GM12878 (cell line): ENCODE results near the gene PCED1A. TPM values are rescaled to one million over a fixed set of nuclear protein-coding genes. Genes with fewer than 3 reads are reported as not detected.

Experiments
- ATAC-seq: fragments of 200-7000 bp; cut with Tn5 transposase; 3 replicates; pipeline ENCODE4 v1.9.1; 2020; ENCODE audit warnings: mild to moderate bottlenecking, moderate library complexity
- BruUV-seq: library from RNA; stranded (reverse); fragments of 400-500 nt; replicated peaks from 2 replicates; lab custom pipeline; 2021; lab: Mats Ljungman, UMichigan
- CTCF ChIA-PET: fragments of 300-600 bp; sonication (Branson Sonifier 250); formaldehyde crosslinking; extraction: SDS; loops from one replicate; lab custom pipeline; 2021; ENCODE audit warnings: inconsistent platforms; lab: Yijun Ruan, JAX
- POLR2A ChIA-PET: fragments of 350-600 bp; formaldehyde crosslinking; extraction: SDS; loops from one replicate; lab custom pipeline; 2021; ENCODE audit warnings: inconsistent platforms; lab: Charles Lee
- RAD21 ChIA-PET: fragments of 300-600 bp; sonication (Branson Sonifier 250); formaldehyde crosslinking; loops from one replicate; lab custom pipeline; 2023; ENCODE audit warnings: antibody characterized with exemption; ENCODE audit not compliant: unreplicated experiment; lab: Charles Lee
- SMC1A ChIA-PET: fragments of 300-600 bp; sonication (Branson Sonifier 250); formaldehyde crosslinking; loops from one replicate; lab custom pipeline; 2023; ENCODE audit not compliant: unreplicated experiment, uncharacterized antibody; lab: Charles Lee
- DNase-seq: peaks from one replicate; pipeline ENCODE4 v3.0.0-alpha.2; 2011; ENCODE audit warnings: low read depth, low spot score
- FAIRE-seq: peaks from 3 replicates; lab custom pipeline; 2011; peaks lifted over from hg19 to GRCh38; lab: Jason Lieb, UNC
- H2AFZ ChIP-seq: 2 replicates; pipeline ENCODE4 v1.6.0; 2011; ENCODE audit warnings: low read depth, low read length, control low read depth; ENCODE audit not compliant: control insufficient read depth
- H3K27ac ChIP-seq: 2 replicates; pipeline ENCODE4 v1.5.1; 2011; ENCODE audit warnings: control low read depth; ENCODE audit not compliant: control insufficient read depth, insufficient read depth
- H3K27me3 ChIP-seq, 2 experiments: replicated peaks in 1 of 2; 2 replicates each; pipeline versions ENCODE4 v1.6.0 to v1.6.1; 2011; ENCODE audit warnings: low read length in 1 of 2; ENCODE audit not compliant: control insufficient read depth in 2 of 2, insufficient read depth in 2 of 2
- H3K36me3 ChIP-seq, 2 experiments: 2 replicates each; pipeline ENCODE4 v1.5.1; 2011; ENCODE audit warnings: low read length in 1 of 2; ENCODE audit not compliant: control insufficient read depth in 2 of 2, insufficient read depth in 2 of 2
- H3K4me1 ChIP-seq: 2 replicates; pipeline ENCODE4 v1.6.1; 2011; ENCODE audit warnings: mild to moderate bottlenecking, low read length, moderate library complexity, mixed read lengths; ENCODE audit not compliant: control insufficient read depth, insufficient read depth
- H3K4me2 ChIP-seq: 2 replicates; pipeline ENCODE4 v1.6.0; 2011; ENCODE audit warnings: control low read depth; ENCODE audit not compliant: control insufficient read depth, insufficient read depth
- H3K4me3 ChIP-seq: fragments of 200-600 bp; sonication (generic); 2 replicates; pipeline ENCODE4 v1.5.1; 2016
- H3K79me2 ChIP-seq: 2 replicates; pipeline ENCODE4 v1.6.0; 2011; ENCODE audit warnings: low read length; ENCODE audit not compliant: control insufficient read depth, insufficient read depth
- H3K9ac ChIP-seq: 2 replicates; pipeline ENCODE4 v1.8.0; 2011; ENCODE audit warnings: low read length, control low read depth, mixed read lengths; ENCODE audit not compliant: control insufficient read depth, insufficient read depth
- H3K9me3 ChIP-seq: replicated peaks from 3 replicates; pipeline ENCODE4 v1.5.1; 2011; ENCODE audit warnings: mild to moderate bottlenecking, low read length; ENCODE audit not compliant: control insufficient read depth, insufficient read depth
- H4K20me1 ChIP-seq: 2 replicates; pipeline ENCODE4 v1.6.0; 2011; ENCODE audit not compliant: control insufficient read depth, insufficient read depth
- BMI1 ChIP-seq: fragments of 450-650 bp; IDR thresholded peaks from 2 replicates; pipeline ENCODE4 v1.6.1; 2016; ENCODE audit warnings: mild to moderate bottlenecking, moderate library complexity, borderline replicate concordance
- EZH2 ChIP-seq: IDR thresholded peaks from 2 replicates; pipeline ENCODE4 v1.6.1; 2012; ENCODE audit warnings: low read depth, mild to moderate bottlenecking, control low read depth, inconsistent platforms, low read length, borderline replicate concordance; ENCODE audit not compliant: control insufficient read depth
- FOS ChIP-seq: IDR thresholded peaks from 3 replicates; pipeline ENCODE4 v1.6.1; 2011; ENCODE audit warnings: borderline replicate concordance; ENCODE audit not compliant: insufficient read length; ENCODE audit errors: extremely low read depth
- GATAD2B ChIP-seq: fragments of 450-650 bp; conservative IDR thresholded peaks from 2 replicates; pipeline ENCODE4 v1.6.1; 2017; ENCODE audit warnings: low read depth, mild to moderate bottlenecking, moderate library complexity
- LARP7 ChIP-seq: fragments of 450-650 bp; IDR thresholded peaks from 2 replicates; pipeline ENCODE4 v1.6.1; 2017; ENCODE audit warnings: mild to moderate bottlenecking
- NR2C2 ChIP-seq: IDR thresholded peaks from 2 replicates; pipeline ENCODE4 v1.6.1; 2011; ENCODE audit warnings: borderline replicate concordance, low read depth; ENCODE audit not compliant: control insufficient read depth, insufficient read length
- NRF1 ChIP-seq: conservative IDR thresholded peaks from 2 replicates; pipeline ENCODE4 v1.6.1; 2011; ENCODE audit warnings: mild to moderate bottlenecking, low read depth, low read length, improper control_type of control experiment
- POU2F2 ChIP-seq: IDR thresholded peaks from 3 replicates; pipeline ENCODE4 v1.6.1; 2011; ENCODE audit warnings: low read depth, mild to moderate bottlenecking, low read length, borderline replicate concordance
- SIN3A ChIP-seq: IDR thresholded peaks from 2 replicates; pipeline ENCODE4 v1.6.1; 2012; ENCODE audit warnings: low read depth, low read length, improper control_type of control experiment
- STAT1 ChIP-seq: fragments of 450-650 bp; conservative IDR thresholded peaks from 2 replicates; pipeline ENCODE4 v1.6.1; 2014; ENCODE audit warnings: antibody characterized with exemption, mild to moderate bottlenecking
- TBL1XR1 ChIP-seq: IDR thresholded peaks from 2 replicates; pipeline ENCODE4 v1.6.1; 2012; ENCODE audit warnings: low read depth, low read length, improper control_type of control experiment
- TCF3 ChIP-seq: IDR thresholded peaks from 2 replicates; pipeline ENCODE4 v1.6.1; 2012; ENCODE audit warnings: low read depth, mild to moderate bottlenecking, low read length, borderline replicate concordance; ENCODE audit not compliant: insufficient read depth
- TCF7 ChIP-seq: IDR thresholded peaks from 2 replicates; pipeline ENCODE4 v1.6.1; 2014; ENCODE audit warnings: antibody characterized with exemption, borderline replicate concordance
- ZNF687 ChIP-seq: fragments of 450-650 bp; IDR thresholded peaks from 2 replicates; pipeline ENCODE4 v1.6.1; 2017; ENCODE audit warnings: mild to moderate bottlenecking, moderate library complexity
- WGBS: methylation state at CpG from one replicate; pipeline ENCODE4 v1.1.6; 2016; ENCODE audit warnings: low lambda C conversion rate; ENCODE audit not compliant: insufficient replicate concordance, insufficient coverage; ENCODE audit errors: missing lambda C conversion rate; 5-methylcytosine and 5-hydroxymethylcytosine counted together
- in situ Hi-C: fragments of 300-500 bp; cut with MboI; formaldehyde crosslinking; loops from 9 replicates; pipeline ENCODE4 v1.14.3; 2018; ENCODE audit warnings: mixed read lengths
- intact Hi-C: fragments of 100-400 bp; cut with micrococcal nuclease; formaldehyde crosslinking; loops from one replicate; pipeline ENCODE4 v1.14.2; 2022; ENCODE audit not compliant: unreplicated experiment
- polyA plus RNA-seq, 11 experiments: library from polyadenylated mRNA; depleted of rRNA in 4 of 11; unstranded in 6 of 11; stranded (reverse) in 5 of 11; fragments of >200 nt; fragmentation: Nextera tagmentation in 4 of 11; fragmentation: Illumina TruSeq in 1 of 11; extraction: Ambion mirVana in 4 of 11; extraction: Trizol in 1 of 11; gene quantifications; 1 replicate in 1 of 11; 2 replicates in 10 of 11; pipeline versions ENCODE4 v1.2.1 to v1.2.3, GENCODE V29; 2011 to 2016; ENCODE audit warnings: inconsistent platforms in 2 of 11, missing spikeins in 2 of 11, low read depth in 1 of 11
- total RNA-seq, 4 experiments: library from RNA; depleted of rRNA in 3 of 4; stranded (reverse); fragments of >200 nt in 3 of 4; fragmentation: Illumina TruSeq in 1 of 4; extraction: Trizol in 1 of 4; gene quantifications; 2 replicates each; pipeline versions ENCODE4 v1.2.1 to v1.2.3, GENCODE V29; 2013 to 2021
- TF ChIP-seq, protein P1 (sequence below): fragments of 450-650 bp; formaldehyde crosslinking; IDR thresholded peaks from 2 replicates; pipeline ENCODE4 v1.4.0; 2020; ENCODE audit warnings: mild to moderate bottlenecking, moderate library complexity

Gene PCED1A
- total and polyA plus RNA-seq, 10 of the 15 experiments (the other 5 are each of a cell fraction or from before 2014, with no cell fraction given): 4.5 to 30.9 (median 12.0) TPM

GRCh38 chr20:2826655-2827054 is 13.8 kb downstream of the PCED1A start:
- no peak overlapping the region for H3K9ac ChIP-seq
- in situ Hi-C loops (no loop called here), intact Hi-C loops (no loop called here)
- DNase-seq: no peak
- H2AFZ ChIP-seq: no peak overlapping the region
- H3K4me3 ChIP-seq: no peak overlapping the region
- 31% methylated on average over 4 of the region's 4 CpGs for WGBS
- no peaks in the 10 kb centered on the region for H3K9me3 ChIP-seq
- ChIA-PET POLR2A (no interaction called here), RAD21 (no interaction called here), SMC1A (no interaction called here), CTCF (interaction anchor here (0.6 to 0.7 kb wide), 2 partner anchors 181 to 562 kb away, joined by 3 to 4 read pairs; no protein-coding TSS in a partner anchor)
- no peak overlapping the region for H3K27ac ChIP-seq
- no peak for ATAC-seq
- no peaks in the 10 kb centered on the region for H3K79me2 ChIP-seq
- no TSS peak for BruUV-seq
- no peaks in the 10 kb centered on the region for H3K27me3 ChIP-seq
- no peaks in the 10 kb centered on the region; the same call in 1 of the 2 replicates for H3K4me1 ChIP-seq
- FAIRE-seq: no peak
- no peak overlapping the region for H3K4me2 ChIP-seq
- H3K36me3 ChIP-seq: no peaks in the 10 kb centered on the region
- H4K20me1 ChIP-seq: no peaks in the 10 kb centered on the region
- no peak for TF ChIP-seq GATAD2B
- TF ChIP-seq, protein P1, sequence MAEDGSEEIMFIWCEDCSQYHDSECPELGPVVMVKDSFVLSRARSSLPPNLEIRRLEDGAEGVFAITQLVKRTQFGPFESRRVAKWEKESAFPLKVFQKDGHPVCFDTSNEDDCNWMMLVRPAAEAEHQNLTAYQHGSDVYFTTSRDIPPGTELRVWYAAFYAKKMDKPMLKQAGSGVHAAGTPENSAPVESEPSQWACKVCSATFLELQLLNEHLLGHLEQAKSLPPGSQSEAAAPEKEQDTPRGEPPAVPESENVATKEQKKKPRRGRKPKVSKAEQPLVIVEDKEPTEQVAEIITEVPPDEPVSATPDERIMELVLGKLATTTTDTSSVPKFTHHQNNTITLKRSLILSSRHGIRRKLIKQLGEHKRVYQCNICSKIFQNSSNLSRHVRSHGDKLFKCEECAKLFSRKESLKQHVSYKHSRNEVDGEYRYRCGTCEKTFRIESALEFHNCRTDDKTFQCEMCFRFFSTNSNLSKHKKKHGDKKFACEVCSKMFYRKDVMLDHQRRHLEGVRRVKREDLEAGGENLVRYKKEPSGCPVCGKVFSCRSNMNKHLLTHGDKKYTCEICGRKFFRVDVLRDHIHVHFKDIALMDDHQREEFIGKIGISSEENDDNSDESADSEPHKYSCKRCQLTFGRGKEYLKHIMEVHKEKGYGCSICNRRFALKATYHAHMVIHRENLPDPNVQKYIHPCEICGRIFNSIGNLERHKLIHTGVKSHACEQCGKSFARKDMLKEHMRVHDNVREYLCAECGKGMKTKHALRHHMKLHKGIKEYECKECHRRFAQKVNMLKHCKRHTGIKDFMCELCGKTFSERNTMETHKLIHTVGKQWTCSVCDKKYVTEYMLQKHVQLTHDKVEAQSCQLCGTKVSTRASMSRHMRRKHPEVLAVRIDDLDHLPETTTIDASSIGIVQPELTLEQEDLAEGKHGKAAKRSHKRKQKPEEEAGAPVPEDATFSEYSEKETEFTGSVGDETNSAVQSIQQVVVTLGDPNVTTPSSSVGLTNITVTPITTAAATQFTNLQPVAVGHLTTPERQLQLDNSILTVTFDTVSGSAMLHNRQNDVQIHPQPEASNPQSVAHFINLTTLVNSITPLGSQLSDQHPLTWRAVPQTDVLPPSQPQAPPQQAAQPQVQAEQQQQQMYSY: no peak
- no peak for TF ChIP-seq LARP7
- TF ChIP-seq POU2F2: no peak
- TF ChIP-seq TCF7: no peak
- no peak for TF ChIP-seq NRF1
- TF ChIP-seq TCF3: no peak
- TF ChIP-seq EZH2: no peak
- TF ChIP-seq SIN3A: no peak
- TF ChIP-seq TBL1XR1: no peak
- no peak for TF ChIP-seq FOS
- no peak for TF ChIP-seq ZNF687
- TF ChIP-seq NR2C2: no peak
- TF ChIP-seq STAT1: no peak
- no peak for TF ChIP-seq BMI1
